ENCODE data around the gene PODXL2.

Gene PODXL2

GRCh38 chr3:127711896-127712295 lies 82.9 kb downstream of the PODXL2 start:
- no peak for DNase-seq

GRCh38 chr3:127712461-127712860 lies 83.5 kb downstream of the PODXL2 start:
- DNase-seq: no peak

- no peak for DNase-seq
These were observed 84.1 kb downstream of the PODXL2 start for GRCh38 chr3:127712881-127713771.

GRCh38 chr3:127714125-127714571 lies 85.2 kb downstream of the PODXL2 start:
- DNase-seq: no peak

- DNase-seq: no peak
These were observed 85.9 kb downstream of the PODXL2 start for GRCh38 chr3:127714866-127715265.

GRCh38 chr3:127715532-127715931 lies 86.5 kb downstream of the PODXL2 start:
- DNase-seq: no peak

GRCh38 chr3:127716384-127716783 lies 87.4 kb downstream of the PODXL2 start:
- no peak for DNase-seq

- no peak for DNase-seq
These were observed 88.6 kb downstream of the PODXL2 start for GRCh38 chr3:127717357-127718244.

- DNase-seq: no peak
These were observed 89.4 kb downstream of the PODXL2 start for GRCh38 chr3:127718245-127718915.

- no peak for DNase-seq
These were observed 89.9 kb downstream of the PODXL2 start for GRCh38 chr3:127718916-127719290.

- no peak for DNase-seq
These were observed 90.4 kb downstream of the PODXL2 start for GRCh38 chr3:127719369-127719768.

GRCh38 chr3:127720161-127720823 lies 91.3 kb downstream of the PODXL2 start:
- DNase-seq: no peak

GRCh38 chr3:127720985-127721935 lies 92.3 kb downstream of the PODXL2 start:
- no peak for DNase-seq

- DNase-seq: no peak
These were observed 93.3 kb downstream of the PODXL2 start for GRCh38 chr3:127722091-127722784.
